ENCODE measurements around the gene ALDOA. TPM values are rescaled to one million over a fixed set of nuclear protein-coding genes. Genes with fewer than 3 reads are reported as not detected.

The ALDOA gene
- total and polyA plus RNA-seq, 2 experiments from 2014 or later: 397 to 882 TPM

DNA sequence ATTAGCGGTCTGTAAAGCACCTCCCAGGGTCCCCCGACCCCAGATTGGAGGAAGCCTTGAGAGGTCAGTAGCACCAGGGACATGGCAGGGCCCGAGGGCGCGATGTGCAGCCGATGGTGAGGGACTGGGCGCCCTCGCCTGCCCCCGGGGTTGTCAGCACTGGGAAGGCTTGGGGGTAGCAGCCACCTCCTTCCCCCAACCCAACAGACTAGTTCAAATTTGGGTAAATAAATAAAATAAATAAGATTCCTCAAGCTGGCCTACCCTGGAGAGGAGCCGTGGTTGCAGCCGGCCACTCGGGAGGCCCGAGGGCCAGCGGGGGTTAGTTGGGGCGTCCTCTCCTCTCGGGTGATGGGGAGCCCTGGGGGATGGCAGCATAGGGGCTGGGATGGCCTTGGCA, 41.1 kb upstream of the ALDOA start:
- WGBS (ENCODE audit: low lambda C conversion rate, missing lambda C conversion rate): 87% methylated on average over 16 of the region's 16 CpGs
- no peak overlapping the region for H3K4me3 ChIP-seq
- TF ChIP-seq, protein P1, sequence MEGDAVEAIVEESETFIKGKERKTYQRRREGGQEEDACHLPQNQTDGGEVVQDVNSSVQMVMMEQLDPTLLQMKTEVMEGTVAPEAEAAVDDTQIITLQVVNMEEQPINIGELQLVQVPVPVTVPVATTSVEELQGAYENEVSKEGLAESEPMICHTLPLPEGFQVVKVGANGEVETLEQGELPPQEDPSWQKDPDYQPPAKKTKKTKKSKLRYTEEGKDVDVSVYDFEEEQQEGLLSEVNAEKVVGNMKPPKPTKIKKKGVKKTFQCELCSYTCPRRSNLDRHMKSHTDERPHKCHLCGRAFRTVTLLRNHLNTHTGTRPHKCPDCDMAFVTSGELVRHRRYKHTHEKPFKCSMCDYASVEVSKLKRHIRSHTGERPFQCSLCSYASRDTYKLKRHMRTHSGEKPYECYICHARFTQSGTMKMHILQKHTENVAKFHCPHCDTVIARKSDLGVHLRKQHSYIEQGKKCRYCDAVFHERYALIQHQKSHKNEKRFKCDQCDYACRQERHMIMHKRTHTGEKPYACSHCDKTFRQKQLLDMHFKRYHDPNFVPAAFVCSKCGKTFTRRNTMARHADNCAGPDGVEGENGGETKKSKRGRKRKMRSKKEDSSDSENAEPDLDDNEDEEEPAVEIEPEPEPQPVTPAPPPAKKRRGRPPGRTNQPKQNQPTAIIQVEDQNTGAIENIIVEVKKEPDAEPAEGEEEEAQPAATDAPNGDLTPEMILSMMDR (IDR thresholded peaks at IDR 0.05; ENCODE audit: poor library complexity): no peak
- no peak for TF ChIP-seq EZH2phosphoT487 (IDR thresholded peaks at IDR 0.05; ENCODE audit: low read depth, severe bottlenecking, unreplicated experiment)
- no peak for TF ChIP-seq EZH2 (IDR thresholded peaks at IDR 0.05; ENCODE audit: borderline replicate concordance)
- no peaks in the 10 kb centered on the region for H3K4me1 ChIP-seq (ENCODE audit: insufficient read depth)
- H3K79me2 ChIP-seq: no peaks in the 10 kb centered on the region
- H4K20me1 ChIP-seq (ENCODE audit: insufficient read depth, poor library complexity, severe bottlenecking): no peaks in the 10 kb centered on the region
- no peak overlapping the region for H3K4me2 ChIP-seq
- H2AFZ ChIP-seq: no peak overlapping the region
- no peaks in the 10 kb centered on the region for H3K9me2 ChIP-seq (replicated peaks; ENCODE audit: insufficient read depth)
- no peak for DNase-seq (ENCODE audit: low spot score)
- no peaks in the 10 kb centered on the region for H3K36me3 ChIP-seq (replicated peaks; ENCODE audit: insufficient read depth, low read depth)
- H3K9me3 ChIP-seq (ENCODE audit: low read depth): no peaks in the 10 kb centered on the region
- H3K27ac ChIP-seq: no peak overlapping the region
- H3K27me3 ChIP-seq: peaks cover 29% of the 10 kb centered on the region

DNA sequence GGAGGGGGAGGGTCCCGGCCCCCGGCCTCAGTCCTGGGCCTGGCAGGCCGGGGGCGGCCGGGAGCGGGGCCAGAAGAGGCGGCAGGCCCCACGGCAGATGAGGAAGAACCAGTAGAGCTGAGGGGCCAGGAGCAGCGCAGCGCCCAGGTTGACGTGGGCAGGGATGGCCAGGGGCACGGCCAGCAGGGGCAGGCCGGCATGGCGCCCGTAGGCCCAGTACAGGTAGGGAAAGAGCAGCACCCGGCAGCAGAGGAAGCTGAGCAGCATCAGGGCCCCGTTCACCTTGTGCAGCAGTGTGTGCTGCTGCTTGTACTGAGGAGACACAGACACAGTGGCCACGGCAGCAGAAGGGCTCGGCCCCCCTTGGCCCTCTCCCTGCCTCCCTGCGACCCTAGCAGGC, 40.4 kb upstream of the ALDOA start:
- Histone ChIP-seq H3K4me2 (no peak overlapping the region), H3K27me3 (peaks cover 36% of the 10 kb centered on the region), H3K4me3 (no peak overlapping the region), H3K4me1 (ENCODE audit: insufficient read depth) (no peaks in the 10 kb centered on the region), H2AFZ (no peak overlapping the region), H3K27ac (no peak overlapping the region), H3K9me3 (ENCODE audit: low read depth) (no peaks in the 10 kb centered on the region), H4K20me1 (ENCODE audit: insufficient read depth, poor library complexity, severe bottlenecking) (no peaks in the 10 kb centered on the region), H3K9me2 (replicated peaks; ENCODE audit: insufficient read depth) (no peaks in the 10 kb centered on the region), H3K79me2 (no peaks in the 10 kb centered on the region), H3K36me3 (replicated peaks; ENCODE audit: insufficient read depth, low read depth) (no peaks in the 10 kb centered on the region)
- no peak for DNase-seq (ENCODE audit: low spot score)
- no peak for TF ChIP-seq EZH2 (IDR thresholded peaks at IDR 0.05; ENCODE audit: borderline replicate concordance)
- no peak for TF ChIP-seq EZH2phosphoT487 (IDR thresholded peaks at IDR 0.05; ENCODE audit: low read depth, severe bottlenecking, unreplicated experiment)
- TF ChIP-seq, protein P1 (IDR thresholded peaks at IDR 0.05; ENCODE audit: poor library complexity): no peak
- WGBS (ENCODE audit: low lambda C conversion rate, missing lambda C conversion rate): 81% methylated on average over 7 of the region's 20 CpGs

DNA sequence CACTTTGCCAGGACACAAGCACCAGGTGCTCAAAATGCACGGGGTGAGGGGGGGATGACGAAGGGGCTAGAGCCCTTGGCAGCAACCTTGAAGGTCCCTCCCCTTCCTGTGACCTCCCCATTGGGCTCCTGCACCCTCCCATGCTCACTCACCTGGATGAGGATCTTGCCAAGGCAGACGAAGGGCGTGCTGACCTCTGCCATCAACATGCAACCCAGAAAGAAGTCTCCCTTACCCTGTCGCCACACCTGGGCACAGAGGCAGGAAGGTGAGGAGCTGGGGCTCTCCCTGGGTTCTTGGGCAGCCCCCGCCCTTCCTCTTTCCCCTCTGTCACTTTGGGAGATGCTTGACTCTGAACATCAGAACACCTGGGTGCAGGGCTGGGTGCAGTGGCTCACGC, 40.0 kb upstream of the ALDOA start:
- no peaks in the 10 kb centered on the region for H3K36me3 ChIP-seq (replicated peaks; ENCODE audit: insufficient read depth, low read depth)
- 79% methylated on average over 7 of the region's 7 CpGs for WGBS (ENCODE audit: low lambda C conversion rate, missing lambda C conversion rate)
- H3K9me3 ChIP-seq (ENCODE audit: low read depth): no peaks in the 10 kb centered on the region
- peaks cover 40% of the 10 kb centered on the region for H3K27me3 ChIP-seq
- H3K4me1 ChIP-seq (ENCODE audit: insufficient read depth): no peaks in the 10 kb centered on the region
- H2AFZ ChIP-seq: no peak overlapping the region
- H4K20me1 ChIP-seq (ENCODE audit: insufficient read depth, poor library complexity, severe bottlenecking): no peaks in the 10 kb centered on the region
- H3K4me3 ChIP-seq: no peak overlapping the region
- H3K4me2 ChIP-seq: no peak overlapping the region
- H3K79me2 ChIP-seq: no peaks in the 10 kb centered on the region
- no peak overlapping the region for H3K27ac ChIP-seq
- TF ChIP-seq EZH2 (IDR thresholded peaks at IDR 0.05; ENCODE audit: borderline replicate concordance) (no peak), EZH2phosphoT487 (IDR thresholded peaks at IDR 0.05; ENCODE audit: low read depth, severe bottlenecking, unreplicated experiment) (no peak)
- TF ChIP-seq, protein P1 (IDR thresholded peaks at IDR 0.05; ENCODE audit: poor library complexity): no peak
- DNase-seq (ENCODE audit: low spot score): no peak
- no peaks in the 10 kb centered on the region for H3K9me2 ChIP-seq (replicated peaks; ENCODE audit: insufficient read depth)

DNA sequence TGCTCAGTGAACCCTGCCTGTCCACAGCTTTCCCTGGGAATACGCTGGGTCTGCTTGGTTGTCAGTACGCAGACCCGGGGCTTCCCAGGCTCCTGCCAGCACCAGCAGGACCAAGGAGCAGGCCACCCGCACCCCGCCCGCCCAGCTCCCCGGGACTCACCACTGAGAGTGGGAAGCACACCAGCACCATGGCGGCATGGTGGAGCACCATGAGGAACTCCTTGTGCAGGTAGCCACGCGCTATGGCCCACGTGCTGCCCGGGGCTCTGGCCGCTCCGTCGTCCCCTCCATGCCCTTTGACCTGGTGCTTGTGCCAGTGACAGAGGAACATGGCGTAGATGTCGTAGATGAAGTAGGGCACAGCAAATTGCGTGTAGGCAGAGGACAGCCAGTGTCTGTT, 39.1 kb upstream of the ALDOA start:
- H3K9me2 ChIP-seq (replicated peaks; ENCODE audit: insufficient read depth): no peaks in the 10 kb centered on the region
- TF ChIP-seq EZH2phosphoT487 (IDR thresholded peaks at IDR 0.05; ENCODE audit: low read depth, severe bottlenecking, unreplicated experiment): no peak
- TF ChIP-seq EZH2 (IDR thresholded peaks at IDR 0.05; ENCODE audit: borderline replicate concordance): no peak
- TF ChIP-seq, protein P1 (IDR thresholded peaks at IDR 0.05; ENCODE audit: poor library complexity): no peak
- no peak overlapping the region for H2AFZ ChIP-seq
- no peaks in the 10 kb centered on the region for H3K79me2 ChIP-seq
- H3K4me2 ChIP-seq: no peak overlapping the region
- peaks cover 47% of the 10 kb centered on the region for H3K27me3 ChIP-seq
- no peaks in the 10 kb centered on the region for H4K20me1 ChIP-seq (ENCODE audit: insufficient read depth, poor library complexity, severe bottlenecking)
- no peak overlapping the region for H3K4me3 ChIP-seq
- no peak for DNase-seq (ENCODE audit: low spot score)
- H3K27ac ChIP-seq: no peak overlapping the region
- no peaks in the 10 kb centered on the region for H3K36me3 ChIP-seq (replicated peaks; ENCODE audit: insufficient read depth, low read depth)
- H3K9me3 ChIP-seq (ENCODE audit: low read depth): no peaks in the 10 kb centered on the region
- 91% methylated on average over 13 of the region's 18 CpGs for WGBS (ENCODE audit: low lambda C conversion rate, missing lambda C conversion rate)
- peaks cover 6% of the 10 kb centered on the region for H3K4me1 ChIP-seq (ENCODE audit: insufficient read depth)

All from hepatocyte (in vitro differentiated cells).